Measurements from ENCODE around the gene PPP2R5E.

- TF ChIP-seq CTCF (IDR thresholded peaks at IDR 0.05; ENCODE audit: insufficient read depth, low read length, poor library complexity, severe bottlenecking) (no peak), EZH2phosphoT487 (conservative IDR thresholded peaks at IDR 0.05; ENCODE audit: low read length) (no peak)
These were observed 220.1 kb downstream of the PPP2R5E start for GRCh38 chr14:63322897-63323573.
